ENCODE data around the gene PNLIP. TPM values are rescaled to one million over a fixed set of nuclear protein-coding genes. Genes with fewer than 3 reads are reported as not detected.

Gene PNLIP
- total and polyA plus RNA-seq, 9 donors: 3.1 to 7.0 (median 3.8) TPM; not detected in 5

DNA sequence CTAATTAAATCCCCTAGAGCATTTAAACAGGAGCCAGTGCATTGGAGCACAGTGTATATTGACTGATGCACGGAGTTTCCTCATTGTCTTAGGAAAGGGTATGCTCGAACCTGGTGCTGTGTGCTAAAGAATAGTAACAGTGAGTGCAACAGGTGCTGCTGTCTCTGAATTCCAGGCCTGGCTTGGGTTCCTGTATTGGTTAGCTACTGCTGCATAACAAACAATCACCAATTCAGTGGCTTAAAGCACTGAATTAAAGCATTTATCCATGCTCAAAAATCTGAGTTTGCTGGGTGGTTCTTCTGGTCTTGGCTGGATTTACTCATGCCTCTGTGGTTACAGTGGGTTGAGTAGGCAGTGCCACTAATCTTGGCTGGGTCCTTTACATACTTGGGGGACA is 43.3 kb downstream of the PNLIP start:
- Histone ChIP-seq H3K27ac (no peak overlapping the region), H3K4me3 (no peak overlapping the region), H3K27me3 (no peaks in the 10 kb centered on the region), H3K36me3 (no peaks in the 10 kb centered on the region), H3K4me1 (ENCODE audit: insufficient read depth) (no peaks in the 10 kb centered on the region), H3K9me3 (no peaks in the 10 kb centered on the region)
- WGBS, 3 donors: 77 to 89% (median 81%) methylated on average over 2 of the region's 2 CpGs
- TF ChIP-seq, protein P1, sequence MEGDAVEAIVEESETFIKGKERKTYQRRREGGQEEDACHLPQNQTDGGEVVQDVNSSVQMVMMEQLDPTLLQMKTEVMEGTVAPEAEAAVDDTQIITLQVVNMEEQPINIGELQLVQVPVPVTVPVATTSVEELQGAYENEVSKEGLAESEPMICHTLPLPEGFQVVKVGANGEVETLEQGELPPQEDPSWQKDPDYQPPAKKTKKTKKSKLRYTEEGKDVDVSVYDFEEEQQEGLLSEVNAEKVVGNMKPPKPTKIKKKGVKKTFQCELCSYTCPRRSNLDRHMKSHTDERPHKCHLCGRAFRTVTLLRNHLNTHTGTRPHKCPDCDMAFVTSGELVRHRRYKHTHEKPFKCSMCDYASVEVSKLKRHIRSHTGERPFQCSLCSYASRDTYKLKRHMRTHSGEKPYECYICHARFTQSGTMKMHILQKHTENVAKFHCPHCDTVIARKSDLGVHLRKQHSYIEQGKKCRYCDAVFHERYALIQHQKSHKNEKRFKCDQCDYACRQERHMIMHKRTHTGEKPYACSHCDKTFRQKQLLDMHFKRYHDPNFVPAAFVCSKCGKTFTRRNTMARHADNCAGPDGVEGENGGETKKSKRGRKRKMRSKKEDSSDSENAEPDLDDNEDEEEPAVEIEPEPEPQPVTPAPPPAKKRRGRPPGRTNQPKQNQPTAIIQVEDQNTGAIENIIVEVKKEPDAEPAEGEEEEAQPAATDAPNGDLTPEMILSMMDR (IDR thresholded peaks at IDR 0.05): no peak
- TF ChIP-seq EP300 (IDR thresholded peaks at IDR 0.05) (no peak), POLR2A (IDR thresholded peaks at IDR 0.05) (no peak)
- no peak for DNase-seq
- intact Hi-C loops (cut with DNase I): no loop called here

DNA sequence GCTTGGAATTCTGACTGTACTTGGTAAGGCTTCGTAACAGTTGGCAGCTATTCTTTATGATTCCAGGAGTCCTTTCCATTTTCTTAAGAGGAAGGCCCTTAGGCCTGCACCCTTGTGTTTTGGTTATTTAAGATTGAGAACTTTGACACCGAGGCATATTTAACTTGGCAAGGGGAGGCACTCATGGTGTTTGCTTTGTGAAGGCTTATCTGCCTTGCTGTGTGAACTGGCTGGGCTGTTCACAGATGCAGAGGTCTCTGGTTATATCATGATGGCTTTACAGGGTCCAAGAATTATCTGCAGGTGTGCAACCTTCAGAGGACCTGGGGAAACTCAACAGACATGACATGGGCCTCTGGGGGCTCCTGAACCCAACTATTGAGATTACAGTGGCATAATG is 44.2 kb downstream of the PNLIP start:
- Histone ChIP-seq H3K4me3 (no peak overlapping the region), H3K27me3 (no peaks in the 10 kb centered on the region), H3K9me3 (no peaks in the 10 kb centered on the region), H3K27ac (no peak overlapping the region), H3K4me1 (ENCODE audit: insufficient read depth) (no peaks in the 10 kb centered on the region), H3K36me3 (no peaks in the 10 kb centered on the region)
- WGBS, 3 donors: 81 to 82% (median 81%) methylated on average over 2 of the region's 2 CpGs
- intact Hi-C loops (cut with DNase I): no loop called here
- no peak for DNase-seq
- no peak for TF ChIP-seq POLR2A (IDR thresholded peaks at IDR 0.05)
- no peak for TF ChIP-seq EP300 (IDR thresholded peaks at IDR 0.05)
- TF ChIP-seq, protein P1 (IDR thresholded peaks at IDR 0.05): no peak

DNA sequence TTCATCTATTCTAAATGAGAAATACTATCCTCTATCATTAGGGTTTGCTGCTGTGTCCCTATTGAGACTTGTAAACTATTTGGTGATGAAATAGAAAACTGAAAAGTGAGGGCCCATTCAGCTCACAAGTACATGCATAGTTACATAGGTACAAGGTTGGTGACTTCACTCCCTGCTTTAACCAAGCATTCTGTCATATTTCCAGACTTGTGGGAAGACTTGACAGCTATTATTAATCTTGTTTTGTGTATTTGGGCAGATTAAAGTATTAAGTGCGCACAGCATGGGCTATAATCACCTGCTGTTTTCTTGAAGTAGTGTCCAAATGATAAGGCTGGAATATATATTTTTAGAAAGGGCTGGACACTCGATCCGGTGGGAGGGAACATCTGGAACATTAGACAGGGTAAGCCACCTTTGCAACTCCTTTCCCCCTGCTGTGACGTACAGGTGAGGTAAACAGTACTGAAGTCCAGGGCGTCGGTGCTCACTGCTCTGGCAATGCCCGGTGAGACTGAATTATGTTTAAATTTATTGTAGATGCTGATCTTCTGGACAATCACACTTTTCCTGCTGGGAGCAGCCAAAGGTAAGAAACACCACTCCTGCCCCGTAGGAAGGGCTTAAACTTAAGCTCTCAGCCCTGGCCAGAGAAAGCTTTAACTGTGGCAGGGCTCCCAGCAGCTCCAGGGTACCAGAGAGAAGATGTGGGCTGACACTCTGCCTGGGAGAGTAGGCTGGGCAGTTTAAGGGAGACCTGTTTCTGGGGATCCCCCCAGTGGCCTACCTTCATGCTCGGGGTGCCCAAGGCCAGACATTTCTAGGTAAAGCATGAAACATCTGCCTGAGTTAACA is 45.1 kb downstream of the PNLIP start, which contains the start of gene PNLIPRP1:
PNLIPRP1 (plus strand) TSS at position 370 of the 855 bp plus-strand sequence; CDS start at position 541, 171 bp downstream.
- intact Hi-C loops (cut with DNase I): no loop called here
- 33 to 57% (median 40%) methylated on average over 9 of the region's 9 CpGs for WGBS, 3 donors

DNA sequence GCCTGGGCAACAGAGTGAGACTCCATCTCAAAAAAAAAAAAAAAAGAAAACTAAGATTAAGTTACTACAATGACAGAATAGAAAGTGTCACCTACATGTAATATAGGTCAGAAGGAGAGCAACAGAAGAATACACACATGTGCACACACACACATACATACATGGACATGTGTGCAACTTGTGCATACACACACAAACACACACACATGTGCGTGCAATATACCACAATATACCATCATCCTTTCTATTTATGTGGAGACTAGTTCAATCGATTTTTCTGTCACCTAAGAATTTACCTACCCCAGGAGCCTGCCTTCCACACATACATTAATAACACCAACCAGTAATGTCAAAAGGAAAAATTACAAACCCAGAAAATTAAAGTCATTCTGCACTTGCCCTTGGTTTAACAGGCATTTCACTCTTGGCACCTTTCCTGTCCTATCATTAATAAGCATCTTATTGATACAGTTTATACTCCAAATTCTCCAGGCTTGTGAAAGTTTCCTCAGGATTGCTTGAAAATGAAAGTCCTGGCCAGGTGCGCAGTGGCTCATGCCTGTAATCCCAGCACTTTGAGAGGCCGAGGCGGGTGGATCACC is 47.5 kb downstream of the PNLIP start:
- Histone ChIP-seq H3K36me3 (no peaks in the 10 kb centered on the region), H3K27me3 (no peaks in the 10 kb centered on the region), H3K4me3 (no peak overlapping the region), H3K9me3 (no peaks in the 10 kb centered on the region), H3K27ac (no peak overlapping the region), H3K4me1 (ENCODE audit: insufficient read depth) (no peaks in the 10 kb centered on the region)
- no peak for DNase-seq
- 81 to 87% (median 86%) methylated on average over 5 of the region's 5 CpGs for WGBS, 3 donors
- TF ChIP-seq, protein P1 (IDR thresholded peaks at IDR 0.05): no peak
- TF ChIP-seq POLR2A (IDR thresholded peaks at IDR 0.05) (no peak), EP300 (IDR thresholded peaks at IDR 0.05) (no peak)
- intact Hi-C loops (cut with DNase I): no loop called here

More for the DNA sequence above, 45.1 kb downstream of the PNLIP start, which contains the start of gene PNLIPRP1:
- DNase-seq: no peak
- Histone ChIP-seq H3K9me3 (no peaks in the 10 kb centered on the region), H3K27ac (no peak within 1 kb of the TSS), H3K36me3 (no peaks in the 10 kb centered on the region), H3K27me3 (no peaks in the 10 kb centered on the region), H3K4me3 (no peak within 1 kb of the TSS), H3K4me1 (ENCODE audit: insufficient read depth) (no peaks in the 10 kb centered on the region)
- TF ChIP-seq POLR2A (IDR thresholded peaks at IDR 0.05): no peak
- TF ChIP-seq EP300 (IDR thresholded peaks at IDR 0.05): no peak
- TF ChIP-seq, protein P1 (IDR thresholded peaks at IDR 0.05): no peak
